Fibroblast of pulmonary artery (primary cell): ENCODE measurements around the gene GALM.

Experiments used
- DNase-seq: peaks from one replicate; pipeline ENCODE4 v3.0.0-alpha.2; 2010; ENCODE audit warnings: low read depth
- H3K4me3 ChIP-seq: replicated peaks from 2 replicates; pipeline ENCODE4 v1.5.1; 2011; ENCODE audit warnings: low read depth, mild to moderate bottlenecking, control low read depth, low read length, moderate library complexity
- TF ChIP-seq, protein P1 (sequence below): IDR thresholded peaks from 2 replicates; pipeline ENCODE4 v1.5.1; 2011; ENCODE audit warnings: mild to moderate bottlenecking, control low read depth, low read length, inconsistent platforms; ENCODE audit errors: missing control alignments

The GALM gene

DNA sequence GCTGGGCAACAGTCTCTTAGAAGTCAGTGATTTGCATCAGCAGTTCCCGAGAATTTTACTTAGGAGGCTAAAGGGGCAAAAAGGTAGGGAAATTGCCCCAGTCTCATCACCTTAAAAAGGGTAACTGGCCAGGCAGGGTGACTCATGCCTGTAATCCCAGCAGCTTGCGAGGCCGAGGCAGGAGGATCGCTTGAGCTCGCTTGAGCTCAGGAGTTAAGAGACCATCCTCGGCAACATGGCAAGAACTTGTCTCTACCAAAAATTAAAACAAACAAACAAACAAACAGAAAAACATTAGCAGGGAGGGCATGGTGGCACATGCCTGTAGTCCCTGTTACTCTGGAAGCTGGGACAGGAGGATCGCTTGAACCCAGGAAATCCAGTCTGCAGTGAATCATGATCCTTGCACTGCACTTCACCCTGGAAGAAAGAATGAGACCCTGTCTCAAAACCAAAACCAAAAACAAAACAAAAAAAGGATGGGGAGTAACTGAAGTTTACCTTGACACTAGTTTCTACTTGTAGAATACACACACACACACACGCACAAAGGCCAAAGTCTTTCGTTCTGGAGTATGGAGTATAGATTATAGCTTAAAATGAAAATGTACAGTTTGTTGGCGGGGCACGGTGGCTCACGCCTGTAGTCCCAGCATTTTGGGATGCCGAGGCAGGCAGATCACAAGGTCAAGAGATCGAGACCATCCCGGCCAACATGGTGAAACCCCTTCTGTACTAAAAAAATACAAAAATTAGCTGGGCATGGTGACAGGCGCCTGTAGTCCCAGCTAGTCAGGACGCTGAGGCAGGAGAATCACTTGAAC lies 109.4 kb downstream of the GALM start:
- no peak overlapping the region for H3K4me3 ChIP-seq
- DNase-seq: no peak
- TF ChIP-seq, protein P1, sequence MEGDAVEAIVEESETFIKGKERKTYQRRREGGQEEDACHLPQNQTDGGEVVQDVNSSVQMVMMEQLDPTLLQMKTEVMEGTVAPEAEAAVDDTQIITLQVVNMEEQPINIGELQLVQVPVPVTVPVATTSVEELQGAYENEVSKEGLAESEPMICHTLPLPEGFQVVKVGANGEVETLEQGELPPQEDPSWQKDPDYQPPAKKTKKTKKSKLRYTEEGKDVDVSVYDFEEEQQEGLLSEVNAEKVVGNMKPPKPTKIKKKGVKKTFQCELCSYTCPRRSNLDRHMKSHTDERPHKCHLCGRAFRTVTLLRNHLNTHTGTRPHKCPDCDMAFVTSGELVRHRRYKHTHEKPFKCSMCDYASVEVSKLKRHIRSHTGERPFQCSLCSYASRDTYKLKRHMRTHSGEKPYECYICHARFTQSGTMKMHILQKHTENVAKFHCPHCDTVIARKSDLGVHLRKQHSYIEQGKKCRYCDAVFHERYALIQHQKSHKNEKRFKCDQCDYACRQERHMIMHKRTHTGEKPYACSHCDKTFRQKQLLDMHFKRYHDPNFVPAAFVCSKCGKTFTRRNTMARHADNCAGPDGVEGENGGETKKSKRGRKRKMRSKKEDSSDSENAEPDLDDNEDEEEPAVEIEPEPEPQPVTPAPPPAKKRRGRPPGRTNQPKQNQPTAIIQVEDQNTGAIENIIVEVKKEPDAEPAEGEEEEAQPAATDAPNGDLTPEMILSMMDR: no peak

- TF ChIP-seq, protein P1: no peak
- no peak for DNase-seq
- H3K4me3 ChIP-seq: no peak overlapping the region
Measured at GRCh38 chr2:38775921-38776225, 110.0 kb downstream of the GALM start.

- no peak for DNase-seq
- TF ChIP-seq, protein P1: no peak
- H3K4me3 ChIP-seq: no peak overlapping the region
Measured at GRCh38 chr2:38776531-38776930, 110.6 kb downstream of the GALM start.

DNA sequence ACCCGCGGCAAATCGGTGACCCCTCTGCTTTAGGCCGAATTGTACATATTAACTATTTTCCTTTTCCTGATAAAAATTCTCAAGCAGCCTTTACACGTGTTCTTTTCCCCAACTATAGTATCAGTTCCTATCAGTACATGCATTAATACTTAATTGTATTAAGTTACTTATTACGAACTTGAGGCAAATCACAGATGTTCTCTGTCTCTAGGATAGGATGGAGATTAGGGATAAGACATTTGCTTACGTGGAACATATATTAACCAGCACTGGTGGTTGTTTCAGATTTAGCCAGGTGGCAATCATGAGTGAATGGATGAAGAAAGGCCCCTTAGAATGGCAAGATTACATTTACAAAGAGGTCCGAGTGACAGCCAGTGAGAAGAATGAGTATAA lies 112.8 kb downstream of the GALM start:
- no peak for DNase-seq

GRCh38 chr2:38783586-38783985 lies 117.7 kb downstream of the GALM start:
- no peak for DNase-seq
- TF ChIP-seq, protein P1: no peak
- no peak overlapping the region for H3K4me3 ChIP-seq

More for the DNA sequence above, 112.8 kb downstream of the GALM start:
- peak overlapping the region; percentile 68 for H3K4me3 ChIP-seq
- TF ChIP-seq, protein P1: no peak
